Measurements from ENCODE around the gene EPC2.

The EPC2 gene

DNA sequence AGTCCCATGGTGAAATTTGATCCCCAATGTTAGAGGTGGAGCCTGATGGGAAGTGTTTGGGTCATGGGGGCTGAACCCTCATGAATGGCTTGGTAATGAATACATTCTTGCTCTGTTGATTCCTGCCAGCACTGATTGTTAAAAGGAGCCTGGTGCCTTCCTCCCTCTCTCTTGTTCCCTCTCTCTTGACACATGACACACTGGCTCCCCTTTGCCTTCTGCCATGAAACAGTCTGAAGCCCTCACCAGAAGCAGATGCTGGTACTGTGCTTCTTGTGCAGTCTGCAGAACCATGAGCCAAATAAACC, 30.6 kb upstream of the EPC2 start:
- no peak overlapping the region for H3K4me2 ChIP-seq (ENCODE audit: low read depth, low read length, poor library complexity, severe bottlenecking)
- no peak overlapping the region for H3K9ac ChIP-seq (ENCODE audit: low read depth, low read length, poor library complexity, severe bottlenecking)
- no peaks in the 10 kb centered on the region for H3K9me3 ChIP-seq (ENCODE audit: insufficient read depth, low read depth, low read length)

DNA sequence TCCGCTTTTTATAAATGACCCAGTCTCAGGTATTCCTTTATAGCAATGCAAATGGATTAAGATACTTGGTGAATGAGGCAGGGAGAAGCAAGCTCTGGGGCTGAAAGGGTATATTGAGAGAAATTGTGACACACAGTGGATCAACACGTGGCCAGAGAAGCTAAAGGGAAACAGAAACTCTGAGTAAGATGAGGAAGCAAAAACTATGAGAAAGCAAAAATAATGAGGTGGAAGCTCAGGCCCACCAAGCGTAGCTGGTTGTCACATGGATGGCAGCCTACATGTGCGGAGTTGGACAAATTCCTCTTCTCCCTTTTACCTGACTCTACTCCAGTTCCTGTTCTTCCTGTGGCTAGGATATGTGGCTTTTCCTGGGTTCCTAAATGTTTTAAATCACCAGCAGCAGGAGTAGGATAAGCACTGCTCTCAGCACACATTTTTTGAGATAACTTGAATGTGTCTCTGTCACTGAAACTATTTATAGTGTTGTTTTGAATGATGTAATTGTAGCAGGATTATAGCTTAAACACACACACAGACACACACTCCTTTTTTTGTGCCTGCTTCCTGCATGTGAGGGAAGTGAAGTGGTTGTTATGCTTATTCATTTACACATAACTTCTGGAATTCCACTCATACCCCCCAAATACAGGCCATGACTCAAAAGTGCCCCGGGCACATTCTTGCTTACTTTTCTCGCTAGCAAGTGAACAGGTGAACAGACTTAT, 30.1 kb upstream of the EPC2 start:
- no peak overlapping the region for H3K4me3 ChIP-seq (ENCODE audit: low read length, poor library complexity, severe bottlenecking)
- TF ChIP-seq, protein P1, sequence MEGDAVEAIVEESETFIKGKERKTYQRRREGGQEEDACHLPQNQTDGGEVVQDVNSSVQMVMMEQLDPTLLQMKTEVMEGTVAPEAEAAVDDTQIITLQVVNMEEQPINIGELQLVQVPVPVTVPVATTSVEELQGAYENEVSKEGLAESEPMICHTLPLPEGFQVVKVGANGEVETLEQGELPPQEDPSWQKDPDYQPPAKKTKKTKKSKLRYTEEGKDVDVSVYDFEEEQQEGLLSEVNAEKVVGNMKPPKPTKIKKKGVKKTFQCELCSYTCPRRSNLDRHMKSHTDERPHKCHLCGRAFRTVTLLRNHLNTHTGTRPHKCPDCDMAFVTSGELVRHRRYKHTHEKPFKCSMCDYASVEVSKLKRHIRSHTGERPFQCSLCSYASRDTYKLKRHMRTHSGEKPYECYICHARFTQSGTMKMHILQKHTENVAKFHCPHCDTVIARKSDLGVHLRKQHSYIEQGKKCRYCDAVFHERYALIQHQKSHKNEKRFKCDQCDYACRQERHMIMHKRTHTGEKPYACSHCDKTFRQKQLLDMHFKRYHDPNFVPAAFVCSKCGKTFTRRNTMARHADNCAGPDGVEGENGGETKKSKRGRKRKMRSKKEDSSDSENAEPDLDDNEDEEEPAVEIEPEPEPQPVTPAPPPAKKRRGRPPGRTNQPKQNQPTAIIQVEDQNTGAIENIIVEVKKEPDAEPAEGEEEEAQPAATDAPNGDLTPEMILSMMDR (conservative IDR thresholded peaks at IDR 0.05; ENCODE audit: low read length), result no peak
- no peak for TF ChIP-seq EZH2phosphoT487 (IDR thresholded peaks at IDR 0.05; ENCODE audit: borderline replicate concordance)

More for the DNA sequence above, 30.6 kb upstream of the EPC2 start:
- peak overlapping the region; percentile 65; the same call in 1 of the 2 replicates for H2AFZ ChIP-seq (ENCODE audit: low read length)
- H3F3A ChIP-seq (ENCODE audit: low read depth), result no peaks in the 10 kb centered on the region
- H3K4me3 ChIP-seq (ENCODE audit: low read length, poor library complexity, severe bottlenecking), result no peak overlapping the region
- H3K79me2 ChIP-seq (ENCODE audit: insufficient read depth, low read length), result no peaks in the 10 kb centered on the region
- H4K20me1 ChIP-seq (ENCODE audit: insufficient read depth, low read length, poor library complexity, severe bottlenecking), result no peaks in the 10 kb centered on the region
- H3K4me1 ChIP-seq (ENCODE audit: insufficient read depth, low read length, poor library complexity, severe bottlenecking), result no peaks in the 10 kb centered on the region
- H3K27me3 ChIP-seq (ENCODE audit: insufficient read depth, low read length, poor library complexity, severe bottlenecking), result no peaks in the 10 kb centered on the region
- H3K9me2 ChIP-seq (replicated peaks; ENCODE audit: low read depth, low read length), result no peaks in the 10 kb centered on the region
- no peaks in the 10 kb centered on the region for H3K36me3 ChIP-seq (ENCODE audit: insufficient read depth, low read length)
- TF ChIP-seq EZH2phosphoT487 (IDR thresholded peaks at IDR 0.05; ENCODE audit: borderline replicate concordance), result no peak
- TF ChIP-seq, protein P1 (conservative IDR thresholded peaks at IDR 0.05; ENCODE audit: low read length), result no peak

DNA sequence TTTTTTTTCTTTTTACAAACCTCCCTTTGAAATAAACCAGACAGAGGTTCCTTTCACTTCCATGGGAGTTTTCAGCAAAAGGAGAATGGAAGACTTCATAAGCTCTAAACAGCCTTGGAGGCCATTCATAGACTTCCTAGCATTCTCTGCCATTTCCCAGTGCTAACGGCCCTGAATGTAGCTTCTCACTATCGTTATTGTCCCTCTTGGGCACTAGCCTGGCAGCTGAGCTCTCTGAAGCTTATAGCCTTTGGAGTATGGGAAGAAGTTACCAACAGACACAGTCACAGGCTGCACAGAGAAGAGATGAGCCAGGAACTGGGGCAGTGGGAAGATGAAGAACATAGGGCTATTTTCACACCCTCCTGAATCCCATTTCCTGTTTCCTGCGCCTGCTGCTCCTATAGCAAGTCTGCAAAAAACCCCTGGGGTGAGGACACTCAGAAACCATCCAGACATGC, 29.1 kb upstream of the EPC2 start:
- H3K36me3 ChIP-seq (ENCODE audit: insufficient read depth, low read length), result no peaks in the 10 kb centered on the region
- H4K20me1 ChIP-seq (ENCODE audit: insufficient read depth, low read length, poor library complexity, severe bottlenecking), result no peaks in the 10 kb centered on the region
- no peaks in the 10 kb centered on the region for H3K9me2 ChIP-seq (replicated peaks; ENCODE audit: low read depth, low read length)
- H3K79me2 ChIP-seq (ENCODE audit: insufficient read depth, low read length), result no peaks in the 10 kb centered on the region
- H3K9me3 ChIP-seq (ENCODE audit: insufficient read depth, low read depth, low read length), result no peaks in the 10 kb centered on the region
- no peak overlapping the region for H3K9ac ChIP-seq (ENCODE audit: low read depth, low read length, poor library complexity, severe bottlenecking)
- no peak overlapping the region for H2AFZ ChIP-seq (ENCODE audit: low read length)
- no peaks in the 10 kb centered on the region for H3K4me1 ChIP-seq (ENCODE audit: insufficient read depth, low read length, poor library complexity, severe bottlenecking)
- no peaks in the 10 kb centered on the region for H3K27me3 ChIP-seq (ENCODE audit: insufficient read depth, low read length, poor library complexity, severe bottlenecking)
- H3K4me3 ChIP-seq (ENCODE audit: low read length, poor library complexity, severe bottlenecking), result no peak overlapping the region
- H3K4me2 ChIP-seq (ENCODE audit: low read depth, low read length, poor library complexity, severe bottlenecking), result no peak overlapping the region
- TF ChIP-seq, protein P1 (conservative IDR thresholded peaks at IDR 0.05; ENCODE audit: low read length), result no peak
- no peak for TF ChIP-seq EZH2phosphoT487 (IDR thresholded peaks at IDR 0.05; ENCODE audit: borderline replicate concordance)
- H3F3A ChIP-seq (ENCODE audit: low read depth), result no peaks in the 10 kb centered on the region

More for the DNA sequence above, 30.1 kb upstream of the EPC2 start:
- H3K9me3 ChIP-seq (ENCODE audit: insufficient read depth, low read depth, low read length), result no peaks in the 10 kb centered on the region
- no peaks in the 10 kb centered on the region for H3K9me2 ChIP-seq (replicated peaks; ENCODE audit: low read depth, low read length)
- H4K20me1 ChIP-seq (ENCODE audit: insufficient read depth, low read length, poor library complexity, severe bottlenecking), result no peaks in the 10 kb centered on the region
- H3K36me3 ChIP-seq (ENCODE audit: insufficient read depth, low read length), result no peaks in the 10 kb centered on the region
- no peaks in the 10 kb centered on the region for H3K27me3 ChIP-seq (ENCODE audit: insufficient read depth, low read length, poor library complexity, severe bottlenecking)
- no peaks in the 10 kb centered on the region for H3K4me1 ChIP-seq (ENCODE audit: insufficient read depth, low read length, poor library complexity, severe bottlenecking)
- H2AFZ ChIP-seq (ENCODE audit: low read length), result peak overlapping the region; percentile 65; the same call in 1 of the 2 replicates
- no peak overlapping the region for H3K4me2 ChIP-seq (ENCODE audit: low read depth, low read length, poor library complexity, severe bottlenecking)
- H3K79me2 ChIP-seq (ENCODE audit: insufficient read depth, low read length), result no peaks in the 10 kb centered on the region
- H3K9ac ChIP-seq (ENCODE audit: low read depth, low read length, poor library complexity, severe bottlenecking), result no peak overlapping the region
- no peaks in the 10 kb centered on the region for H3F3A ChIP-seq (ENCODE audit: low read depth)
